ENCODE data around the gene CCDC13. TPM values are rescaled to one million over a fixed set of nuclear protein-coding genes. Genes with fewer than 3 reads are reported as not detected.

CCDC13 gene
- polyA plus RNA-seq, 1 experiment, result 0.18 TPM

Small RNA genes within 50 kb of the gene (small RNA-seq; reads per million reads assigned to genes)
- not detected for gene CCDC13 (ENCODE audit: insufficient read length, low read depth, low replicate concordance)

Other genes with a start within 250 kb of the CCDC13 start
- gene SEC22C, start 191.3 kb downstream of the CCDC13 start, polyA plus RNA-seq (2011; rRNA removed), result 45.9 and 47.8 TPM in 2 replicates
- gene SS18L2, start 182.4 kb downstream of the CCDC13 start, polyA plus RNA-seq (2011; rRNA removed), result 19.7 and 25.7 TPM in 2 replicates
- 19.0 and 37.6 TPM in 2 replicates for gene NKTR, start 172.6 kb downstream of the CCDC13 start, polyA plus RNA-seq (2011; rRNA removed)
- gene ZBTB47, start 119.6 kb downstream of the CCDC13 start, polyA plus RNA-seq (2011; rRNA removed), result 19.2 and 30.1 TPM in 2 replicates
- not detected in 2 replicates for gene KLHL40, start 87.7 kb downstream of the CCDC13 start, polyA plus RNA-seq (2011; rRNA removed)
- not detected in 2 replicates for gene HHATL, start 70.5 kb downstream of the CCDC13 start, polyA plus RNA-seq (2011; rRNA removed)
- 51.1 and 144 TPM in 2 replicates for gene HIGD1A, start 31.2 kb upstream of the CCDC13 start, polyA plus RNA-seq (2011; rRNA removed)
- gene ACKR2, start 36.2 kb upstream of the CCDC13 start, polyA plus RNA-seq (2011; rRNA removed), result 0.15 TPM in 1 of 2 replicates, not detected in the other
- not detected in 2 replicates for gene CYP8B1, start 102.6 kb upstream of the CCDC13 start, polyA plus RNA-seq (2011; rRNA removed)
- 1.2 and 2.1 TPM in 2 replicates for gene ZNF662, start 132.9 kb upstream of the CCDC13 start, polyA plus RNA-seq (2011; rRNA removed)
- 0.38 and 0.78 TPM in 2 replicates for gene GASK1A, start 206.1 kb upstream of the CCDC13 start, polyA plus RNA-seq (2011; rRNA removed)

Measured in BJ (cell line).